ENCODE measurements around the gene SVOP. TPM values are rescaled to one million over a fixed set of nuclear protein-coding genes. Genes with fewer than 3 reads are reported as not detected.

The SVOP gene
- total RNA-seq, 2 donors from 2014 or later = 0.52 TPM; not detected in 1

- DNase-seq = no peak
- Histone ChIP-seq H3K36me3 (replicated peaks in 1 of 2; ENCODE audit: insufficient read depth in 1 of 2, low read depth in 2 of 2) (no peaks in the 10 kb centered on the region), H3K27me3 (no peaks in the 10 kb centered on the region), H3K27ac (no peak overlapping the region), H3K4me3 (no peak overlapping the region), H3K9me3 (no peaks in the 10 kb centered on the region), H3K4me1 (no peaks in the 10 kb centered on the region)
- intact Hi-C loops (cut with DNase I) = no loop called here
- 27 to 28% methylated on average over 2 of the region's 2 CpGs for WGBS, 2 donors
- TF ChIP-seq POLR2A (IDR thresholded peaks at IDR 0.05) = no peak
- TF ChIP-seq CTCF (IDR thresholded peaks at IDR 0.05) = no peak
- ATAC-seq = no peak
Observed at GRCh38 chr12:108985750-108986149, 35.1 kb downstream of the SVOP start.

- TF ChIP-seq CTCF (IDR thresholded peaks at IDR 0.05) = no peak
- TF ChIP-seq POLR2A (IDR thresholded peaks at IDR 0.05) = no peak
- H3K4me3 ChIP-seq = no peak overlapping the region
- DNase-seq (no peak), ATAC-seq (no peak)
- 75 to 100% methylated on average over 1 of the region's 1 CpG for WGBS, 2 donors
- no peaks in the 10 kb centered on the region for H3K9me3 ChIP-seq
- intact Hi-C loops (cut with DNase I) = no loop called here
- H3K27ac ChIP-seq = no peak overlapping the region
- no peaks in the 10 kb centered on the region for H3K27me3 ChIP-seq
- H3K36me3 ChIP-seq (replicated peaks in 1 of 2; ENCODE audit: insufficient read depth in 1 of 2, low read depth in 2 of 2) = no peaks in the 10 kb centered on the region
- H3K4me1 ChIP-seq = no peaks in the 10 kb centered on the region
Observed at GRCh38 chr12:108983227-108983626, 37.6 kb downstream of the SVOP start.

DNA sequence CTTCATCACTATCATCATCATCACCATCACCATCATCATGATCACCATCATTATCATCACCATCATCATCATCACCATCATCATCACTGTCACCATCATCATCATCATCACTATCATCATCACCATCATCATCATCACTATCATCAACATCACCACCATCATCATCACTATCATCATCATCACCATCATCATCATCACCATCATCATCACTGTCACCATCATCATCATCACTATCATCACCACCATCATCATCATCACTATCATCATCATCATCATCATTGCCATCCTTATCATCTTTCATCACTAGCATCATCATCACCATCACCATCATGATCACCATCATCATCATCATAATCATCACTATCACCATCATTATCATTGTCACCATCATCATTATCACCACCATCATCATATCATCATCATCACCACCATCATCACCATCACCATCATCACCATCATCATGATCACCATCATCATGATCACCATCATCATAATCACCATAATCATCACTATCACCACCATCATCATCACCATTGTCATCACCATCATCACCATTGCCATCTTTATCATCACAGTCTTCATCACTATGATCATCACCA lies 38.1 kb downstream of the SVOP start:
- Histone ChIP-seq H3K4me1 (no peaks in the 10 kb centered on the region), H3K36me3 (replicated peaks in 1 of 2; ENCODE audit: insufficient read depth in 1 of 2, low read depth in 2 of 2) (no peaks in the 10 kb centered on the region), H3K4me3 (no peak overlapping the region), H3K9me3 (no peaks in the 10 kb centered on the region), H3K27me3 (no peaks in the 10 kb centered on the region), H3K27ac (no peak overlapping the region)
- DNase-seq (no peak), ATAC-seq (no peak)
- intact Hi-C loops (cut with DNase I) = no loop called here
- TF ChIP-seq CTCF (IDR thresholded peaks at IDR 0.05) = no peak

GRCh38 chr12:108981835-108982234 lies 39.0 kb downstream of the SVOP start:
- no peak for TF ChIP-seq POLR2A (IDR thresholded peaks at IDR 0.05)
- no peak for TF ChIP-seq CTCF (IDR thresholded peaks at IDR 0.05)
- no peak for DNase-seq
- Histone ChIP-seq H3K27ac (no peak overlapping the region), H3K9me3 (no peaks in the 10 kb centered on the region), H3K27me3 (no peaks in the 10 kb centered on the region), H3K4me3 (no peak overlapping the region), H3K4me1 (no peaks in the 10 kb centered on the region), H3K36me3 (replicated peaks in 1 of 2; ENCODE audit: insufficient read depth in 1 of 2, low read depth in 2 of 2) (no peaks in the 10 kb centered on the region)
- 71 to 73% methylated on average over 4 of the region's 4 CpGs for WGBS, 2 donors
- no peak for ATAC-seq
- intact Hi-C loops (cut with DNase I) = no loop called here

- no peaks in the 10 kb centered on the region for H3K9me3 ChIP-seq
- H3K4me3 ChIP-seq = no peak overlapping the region
- ATAC-seq = no peak
- no peaks in the 10 kb centered on the region for H3K27me3 ChIP-seq
- intact Hi-C loops (cut with DNase I) = no loop called here
- H3K36me3 ChIP-seq (replicated peaks in 1 of 2; ENCODE audit: insufficient read depth in 1 of 2, low read depth in 2 of 2) = no peaks in the 10 kb centered on the region
- H3K4me1 ChIP-seq = no peaks in the 10 kb centered on the region
- TF ChIP-seq POLR2A (IDR thresholded peaks at IDR 0.05) (no peak), CTCF (IDR thresholded peaks at IDR 0.05) (no peak)
- no peak for DNase-seq
- WGBS, 2 donors = 49 to 54% methylated on average over 9 of the region's 9 CpGs
- H3K27ac ChIP-seq = no peak overlapping the region
Observed at GRCh38 chr12:108980831-108981618, 39.8 kb downstream of the SVOP start.

All from body of pancreas (tissue), 4 donors.